LNCAP (cell line): Measurements from ENCODE around the gene ZMAT3.

Experiments used
- TF ChIP-seq, protein P1 (sequence below): fragments of 450-650 bp; IDR thresholded peaks from 2 replicates; pipeline ENCODE4 v1.5.1; 2017; ENCODE audit warnings: mild to moderate bottlenecking

ZMAT3 gene

DNA sequence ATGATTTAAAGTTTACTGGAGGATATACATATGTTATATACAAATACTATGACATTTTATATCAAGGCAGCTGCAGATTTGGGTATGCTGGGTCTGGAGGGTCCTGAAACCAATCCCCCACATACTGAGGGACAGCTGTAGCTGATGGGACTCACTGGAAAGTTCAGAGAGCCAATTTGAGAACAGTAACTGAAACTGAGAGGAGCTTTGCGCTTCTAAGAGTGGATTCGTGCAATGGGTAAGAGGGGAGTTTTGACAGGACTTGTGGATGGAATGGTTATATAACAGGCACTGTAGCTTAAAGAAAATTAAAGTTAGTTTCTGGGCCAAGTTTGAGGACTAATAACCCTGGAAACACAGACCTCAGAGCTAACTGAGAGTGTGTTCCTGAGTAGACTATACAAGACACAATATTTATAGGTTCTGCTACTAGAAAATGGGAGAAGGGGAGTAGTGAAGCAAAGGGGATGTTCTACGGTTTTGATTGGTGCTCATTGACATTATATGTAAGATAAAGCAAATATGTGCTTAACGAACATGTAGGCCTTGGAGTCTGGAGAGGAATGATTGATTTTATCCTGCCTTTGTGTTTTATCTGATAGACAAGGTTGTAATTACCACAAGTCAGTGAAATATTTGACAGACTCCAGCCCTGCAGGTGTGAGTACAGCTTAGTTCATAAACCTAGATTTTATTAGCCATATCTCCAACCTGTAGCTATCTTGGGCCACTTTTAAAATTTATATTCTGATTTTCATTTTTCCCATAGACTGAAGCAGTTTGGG is 4.8 kb upstream of the ZMAT3 start:
- TF ChIP-seq, protein P1, sequence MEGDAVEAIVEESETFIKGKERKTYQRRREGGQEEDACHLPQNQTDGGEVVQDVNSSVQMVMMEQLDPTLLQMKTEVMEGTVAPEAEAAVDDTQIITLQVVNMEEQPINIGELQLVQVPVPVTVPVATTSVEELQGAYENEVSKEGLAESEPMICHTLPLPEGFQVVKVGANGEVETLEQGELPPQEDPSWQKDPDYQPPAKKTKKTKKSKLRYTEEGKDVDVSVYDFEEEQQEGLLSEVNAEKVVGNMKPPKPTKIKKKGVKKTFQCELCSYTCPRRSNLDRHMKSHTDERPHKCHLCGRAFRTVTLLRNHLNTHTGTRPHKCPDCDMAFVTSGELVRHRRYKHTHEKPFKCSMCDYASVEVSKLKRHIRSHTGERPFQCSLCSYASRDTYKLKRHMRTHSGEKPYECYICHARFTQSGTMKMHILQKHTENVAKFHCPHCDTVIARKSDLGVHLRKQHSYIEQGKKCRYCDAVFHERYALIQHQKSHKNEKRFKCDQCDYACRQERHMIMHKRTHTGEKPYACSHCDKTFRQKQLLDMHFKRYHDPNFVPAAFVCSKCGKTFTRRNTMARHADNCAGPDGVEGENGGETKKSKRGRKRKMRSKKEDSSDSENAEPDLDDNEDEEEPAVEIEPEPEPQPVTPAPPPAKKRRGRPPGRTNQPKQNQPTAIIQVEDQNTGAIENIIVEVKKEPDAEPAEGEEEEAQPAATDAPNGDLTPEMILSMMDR, result no peak

DNA sequence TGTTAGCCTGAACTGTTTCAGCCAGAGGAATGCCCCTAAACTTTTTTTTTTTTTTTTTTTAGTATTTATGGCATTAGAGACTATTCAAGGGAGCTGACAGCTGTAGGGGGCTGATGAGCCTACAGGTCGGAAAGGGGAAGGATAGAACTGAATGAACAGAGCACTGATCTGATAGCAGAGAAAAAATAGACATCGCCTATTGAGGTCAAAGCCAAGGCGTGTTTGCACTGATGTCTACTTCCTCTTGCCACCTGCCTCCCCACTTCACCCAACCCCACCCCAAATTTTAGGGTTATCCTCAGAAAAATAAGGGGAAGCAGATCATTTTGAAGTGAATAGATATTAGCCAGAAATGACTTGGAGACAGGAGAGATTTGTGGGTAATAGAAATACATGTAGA is 3.0 kb upstream of the ZMAT3 start:
- TF ChIP-seq, protein P1, result no peak

DNA sequence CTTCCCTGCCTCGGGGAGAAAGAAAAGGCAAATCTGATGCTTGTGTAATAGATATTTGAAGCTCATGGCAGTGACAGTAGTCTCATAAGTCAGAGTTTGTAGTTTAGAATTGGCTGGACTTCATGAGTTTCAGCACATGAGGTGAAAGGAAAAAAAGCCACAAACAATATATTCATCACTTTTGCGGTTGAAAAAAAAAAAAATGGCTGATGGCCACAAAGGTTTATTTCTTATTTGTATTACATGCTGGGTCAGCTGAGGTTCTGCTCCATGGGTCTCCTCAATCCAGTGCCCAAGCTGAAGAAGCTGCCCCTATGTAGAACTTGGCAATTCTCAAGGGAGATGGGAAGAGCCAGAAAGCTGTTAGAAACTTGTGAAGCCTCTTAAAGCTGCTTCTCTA is 2.2 kb upstream of the ZMAT3 start:
- TF ChIP-seq, protein P1, result no peak

DNA sequence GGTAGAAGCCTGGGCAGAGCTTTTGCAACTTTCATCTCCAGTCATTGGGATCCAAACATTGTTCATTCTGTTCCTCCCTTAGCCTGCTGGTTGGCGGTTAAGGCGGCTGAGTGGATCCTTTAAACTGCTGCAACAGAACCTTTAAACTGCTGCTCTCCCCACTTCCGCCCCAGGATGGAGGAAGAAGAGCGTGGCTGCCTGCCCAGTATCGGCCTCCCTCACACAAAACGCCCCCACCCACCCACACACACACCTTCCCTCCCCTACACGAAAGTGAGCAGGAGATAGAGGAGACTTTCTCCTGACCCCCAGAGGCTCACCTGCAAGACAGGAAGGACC is 460 bp upstream of the ZMAT3 start:
- TF ChIP-seq, protein P1, result no peak

DNA sequence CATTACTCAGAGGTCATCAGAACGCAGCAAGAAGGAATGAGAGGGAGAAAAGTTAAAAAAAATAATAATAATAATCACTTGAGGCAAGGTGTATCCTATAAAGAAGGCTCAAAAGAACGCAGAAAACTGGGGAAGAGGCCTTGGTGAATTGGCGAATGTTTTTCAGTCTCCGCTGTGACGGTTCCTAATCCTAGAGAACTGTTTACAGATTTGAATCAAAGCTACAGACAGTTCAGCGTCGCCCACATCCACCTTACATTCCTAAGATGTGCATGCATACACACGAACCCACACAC is 634 bp downstream of the ZMAT3 start:
- TF ChIP-seq, protein P1, result no peak

DNA sequence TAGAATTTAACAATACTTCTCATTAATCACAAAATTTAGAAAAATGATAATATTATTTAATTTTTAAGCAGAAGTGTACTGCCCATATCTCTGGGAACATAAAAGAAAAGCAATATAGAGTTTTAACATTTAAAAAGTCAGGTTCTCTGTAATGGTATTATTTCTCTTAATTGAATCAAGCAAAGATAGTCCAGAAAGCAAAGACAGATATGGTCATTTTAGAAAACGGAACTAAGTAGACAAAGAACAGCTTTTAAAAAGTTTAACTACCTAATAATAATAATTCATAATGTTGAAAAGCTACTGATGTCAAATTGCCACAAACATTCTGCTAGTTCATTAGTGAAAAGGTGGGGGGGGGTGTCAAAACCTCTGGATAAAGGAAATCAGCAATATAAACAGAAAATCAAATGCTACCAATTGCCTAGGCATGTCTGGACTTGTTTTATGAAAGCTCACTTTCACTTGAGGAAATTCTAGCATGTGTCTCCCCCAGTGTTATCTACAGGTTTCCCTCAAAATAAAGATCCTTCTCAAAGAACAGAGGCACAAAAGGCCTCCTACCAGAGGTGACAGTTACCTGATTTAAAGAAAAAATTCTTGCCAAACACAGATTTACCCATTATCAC is 1.7 kb downstream of the ZMAT3 start:
- TF ChIP-seq, protein P1, result no peak

DNA sequence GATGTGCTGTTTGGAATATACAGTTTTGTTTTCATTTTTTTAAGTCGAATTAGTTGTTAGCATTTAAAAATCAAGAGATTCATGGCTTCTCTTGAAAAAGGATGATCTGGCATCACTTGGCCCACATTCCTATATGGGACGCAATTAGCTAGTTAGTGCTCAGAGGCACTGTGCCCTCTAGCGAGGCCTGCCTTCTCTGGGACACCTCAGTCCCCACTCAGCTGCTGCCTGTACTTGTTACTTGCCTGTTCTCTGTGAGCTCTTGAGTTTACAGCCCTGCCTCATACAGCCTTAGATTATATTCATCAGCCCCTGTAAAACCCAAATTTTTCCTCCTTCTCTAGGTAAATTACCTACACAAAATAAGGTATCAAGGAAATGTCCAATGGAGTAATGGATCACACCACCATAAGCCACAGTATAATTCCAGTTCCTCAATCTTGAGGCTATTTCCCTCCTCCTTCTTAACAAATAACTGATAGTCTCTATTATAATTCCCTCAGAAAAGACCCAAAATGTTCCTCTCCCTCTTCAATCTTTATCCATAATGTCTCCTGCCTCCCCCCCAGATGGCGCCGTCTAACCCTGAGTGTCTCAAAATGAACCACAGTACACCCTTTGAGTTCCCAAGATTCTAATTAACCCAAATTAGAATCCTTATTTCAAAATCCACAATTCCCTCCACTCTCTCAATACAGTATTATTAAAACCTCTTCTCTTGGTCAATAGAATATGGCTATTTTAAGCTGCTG is 2.7 kb downstream of the ZMAT3 start:
- TF ChIP-seq, protein P1, result peak; percentile 51; the same call in 1 of the 2 replicates
